NCI-H82 (cell line): Measurements from ENCODE around the gene POFUT2.
"Not testable (repeated sequence)": the region's sequence is repeated elsewhere in the genome, so short reads cannot be mapped to it uniquely, and the experiment has no call there.

Experiments
- DNase-seq: peaks from one replicate; lab custom pipeline; 2025; lab: John Stamatoyannopoulos, UW

Gene POFUT2

GRCh38 chr21:45326169-45326851 lies 38.6 kb upstream of the POFUT2 start:
- DNase-seq, result no peak

GRCh38 chr21:45325206-45326168 lies 37.8 kb upstream of the POFUT2 start:
- no peak for DNase-seq

GRCh38 chr21:45324489-45325205 lies 37.0 kb upstream of the POFUT2 start:
- DNase-seq, result no peak

GRCh38 chr21:45323487-45324311 lies 36.0 kb upstream of the POFUT2 start:
- DNase-seq, result no peak

GRCh38 chr21:45322960-45323461 lies 35.3 kb upstream of the POFUT2 start:
- no peak for DNase-seq

GRCh38 chr21:45322231-45322959 lies 34.7 kb upstream of the POFUT2 start:
- DNase-seq, result no peak

- DNase-seq, result no peak
Measured at GRCh38 chr21:45320261-45321025, 32.7 kb upstream of the POFUT2 start.

GRCh38 chr21:45319461-45320211 lies 31.9 kb upstream of the POFUT2 start:
- DNase-seq, result no peak

- no peak for DNase-seq
Measured at GRCh38 chr21:45318556-45319404, 31.1 kb upstream of the POFUT2 start.

- DNase-seq, result no peak
Measured at GRCh38 chr21:45318146-45318555, 30.5 kb upstream of the POFUT2 start.

GRCh38 chr21:45317398-45318145 lies 29.9 kb upstream of the POFUT2 start:
- DNase-seq, result no peak

- DNase-seq, result no peak
Measured at GRCh38 chr21:45316871-45317397, 29.2 kb upstream of the POFUT2 start.

GRCh38 chr21:45315676-45316470 lies 28.2 kb upstream of the POFUT2 start:
- DNase-seq, result not testable (repeated sequence)

- DNase-seq, result no peak
Measured at GRCh38 chr21:45313682-45314081, 26.0 kb upstream of the POFUT2 start.

- DNase-seq, result no peak
Measured at GRCh38 chr21:45313015-45313414, 25.3 kb upstream of the POFUT2 start.

- DNase-seq, result no peak
Measured at GRCh38 chr21:45312296-45312695, 24.6 kb upstream of the POFUT2 start.
